Measurements from ENCODE around the gene ERICH3.

ERICH3 gene

GRCh38 chr1:74586253-74586897 lies 87.2 kb downstream of the ERICH3 start:
- no peak for DNase-seq

- no peak for DNase-seq
These were observed 89.4 kb downstream of the ERICH3 start for GRCh38 chr1:74584185-74584584.

- DNase-seq, result no peak
These were observed 90.2 kb downstream of the ERICH3 start for GRCh38 chr1:74583397-74583796.

GRCh38 chr1:74579425-74579824 lies 94.2 kb downstream of the ERICH3 start:
- DNase-seq, result no peak

- no peak for DNase-seq
These were observed 95.5 kb downstream of the ERICH3 start for GRCh38 chr1:74578101-74578500.

- DNase-seq, result no peak
These were observed 101.7 kb downstream of the ERICH3 start for GRCh38 chr1:74571891-74572290.

- no peak for DNase-seq
These were observed 102.1 kb downstream of the ERICH3 start for GRCh38 chr1:74571493-74571800.

- DNase-seq, result no peak
These were observed 102.6 kb downstream of the ERICH3 start for GRCh38 chr1:74570797-74571492.

- DNase-seq, result no peak
These were observed 123.7 kb downstream of the ERICH3 start for GRCh38 chr1:74549932-74550331.

- DNase-seq, result no peak
These were observed 124.4 kb downstream of the ERICH3 start for GRCh38 chr1:74548961-74549750.

- no peak for DNase-seq
These were observed 127.8 kb downstream of the ERICH3 start for GRCh38 chr1:74545821-74546220.

GRCh38 chr1:74534241-74534640 lies 139.4 kb downstream of the ERICH3 start:
- DNase-seq, result no peak

GRCh38 chr1:74531796-74532195 lies 141.8 kb downstream of the ERICH3 start:
- no peak for DNase-seq

GRCh38 chr1:74530892-74531291 lies 142.7 kb downstream of the ERICH3 start:
- no peak for DNase-seq

- no peak for DNase-seq
These were observed 145.5 kb downstream of the ERICH3 start for GRCh38 chr1:74528123-74528522.

- no peak for DNase-seq
These were observed 146.9 kb downstream of the ERICH3 start for GRCh38 chr1:74526708-74527107.

- DNase-seq, result no peak
These were observed 149.6 kb downstream of the ERICH3 start for GRCh38 chr1:74523873-74524480.

GRCh38 chr1:74522148-74522547 lies 151.4 kb downstream of the ERICH3 start:
- no peak for DNase-seq
